Chondrocyte (in vitro differentiated cells): ENCODE measurements around the gene SHISA6. TPM values are rescaled to one million over a fixed set of nuclear protein-coding genes. Genes with fewer than 3 reads are reported as not detected.
A peak's percentile ranks its signal among the peaks of the same experiment; 100 is the strongest.

Experiments used
- DNase-seq: peaks from one replicate; pipeline ENCODE4 v3.0.0; 2021; ENCODE audit warnings: mixed read lengths, low spot score
- H3K27ac Mint-ChIP-seq: one replicate; pipeline ENCODE4 v1.8.0; 2021; ENCODE audit warnings: mild to moderate bottlenecking, moderate library complexity, mixed read lengths; ENCODE audit not compliant: unreplicated experiment
- H3K27me3 Mint-ChIP-seq: 2 replicates; pipeline ENCODE4 v1.8.0; 2021; ENCODE audit warnings: low read depth, mixed read lengths
- H3K36me3 Mint-ChIP-seq: 2 replicates; pipeline ENCODE4 v1.8.0; 2021; ENCODE audit warnings: low read depth, mixed read lengths
- H3K4me1 Mint-ChIP-seq: 2 replicates; pipeline ENCODE4 v1.8.0; 2021; ENCODE audit warnings: low read depth, mild to moderate bottlenecking, mixed read lengths
- H3K4me3 Mint-ChIP-seq: one replicate; pipeline ENCODE4 v1.8.0; 2021; ENCODE audit warnings: mild to moderate bottlenecking, moderate library complexity, mixed read lengths; ENCODE audit not compliant: unreplicated experiment
- H3K9me3 Mint-ChIP-seq: 2 replicates; pipeline ENCODE4 v1.8.0; 2021; ENCODE audit warnings: low read depth, mixed read lengths
- long read RNA-seq: library from polyadenylated mRNA; stranded (forward); transcript quantifications from one replicate; pipeline ENCODE4 v2.0.0, GENCODE V29; 2021
- total RNA-seq: library from RNA; stranded (reverse); gene quantifications from 3 replicates; pipeline ENCODE4 v1.2.1, GENCODE V29; 2021
- TF ChIP-seq, protein P1 (sequence below): fragments of 200-600 bp; sonication (generic); IDR thresholded peaks from 2 replicates; pipeline ENCODE4 v1.5.0; 2021; ENCODE audit warnings: antibody characterized with exemption, mild to moderate bottlenecking, moderate library complexity

Gene SHISA6
- total RNA-seq = not detected in 3 replicates
- long read RNA-seq = 0 reads

DNA sequence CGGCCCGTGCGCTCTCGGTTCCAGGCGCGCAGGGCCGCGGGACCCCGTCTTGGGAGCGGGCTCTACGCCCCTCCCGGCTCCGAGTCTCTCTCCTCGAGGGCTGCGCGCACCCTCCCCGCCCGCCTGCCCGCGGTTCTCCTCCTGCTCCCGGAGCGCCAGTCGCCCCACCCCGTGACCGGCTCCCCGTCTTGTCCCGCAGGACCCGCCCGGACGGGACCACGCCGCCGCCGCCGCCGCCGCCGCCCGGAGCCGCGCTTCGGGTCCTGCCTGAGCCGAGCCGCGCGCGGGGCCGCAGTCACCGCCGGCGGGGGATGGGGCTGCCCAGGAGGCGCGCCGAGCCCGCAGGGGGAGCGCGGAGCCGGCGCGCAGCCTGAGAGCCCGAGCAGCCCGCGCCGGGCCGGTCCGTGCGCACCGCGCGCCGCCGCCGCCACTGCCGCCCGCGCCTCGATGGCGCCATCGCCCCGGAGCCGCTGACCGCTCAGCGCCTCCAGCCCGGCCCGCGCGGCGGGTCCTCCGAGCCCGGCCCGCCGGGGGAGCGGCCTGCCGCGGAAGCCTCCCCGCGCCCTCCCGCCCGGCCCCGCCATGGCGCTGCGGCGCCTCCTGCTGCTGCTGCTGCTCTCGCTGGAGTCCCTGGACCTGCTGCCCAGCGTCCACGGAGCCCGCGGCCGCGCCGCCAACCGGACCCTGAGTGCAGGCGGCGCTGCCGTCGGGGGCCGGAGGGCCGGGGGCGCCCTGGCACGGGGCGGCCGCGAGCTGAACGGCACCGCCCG is at the start of gene SHISA6:
Gene SHISA6, plus strand, starts transcription at position 373 of the 770 bp plus-strand sequence.
- TF ChIP-seq, protein P1, sequence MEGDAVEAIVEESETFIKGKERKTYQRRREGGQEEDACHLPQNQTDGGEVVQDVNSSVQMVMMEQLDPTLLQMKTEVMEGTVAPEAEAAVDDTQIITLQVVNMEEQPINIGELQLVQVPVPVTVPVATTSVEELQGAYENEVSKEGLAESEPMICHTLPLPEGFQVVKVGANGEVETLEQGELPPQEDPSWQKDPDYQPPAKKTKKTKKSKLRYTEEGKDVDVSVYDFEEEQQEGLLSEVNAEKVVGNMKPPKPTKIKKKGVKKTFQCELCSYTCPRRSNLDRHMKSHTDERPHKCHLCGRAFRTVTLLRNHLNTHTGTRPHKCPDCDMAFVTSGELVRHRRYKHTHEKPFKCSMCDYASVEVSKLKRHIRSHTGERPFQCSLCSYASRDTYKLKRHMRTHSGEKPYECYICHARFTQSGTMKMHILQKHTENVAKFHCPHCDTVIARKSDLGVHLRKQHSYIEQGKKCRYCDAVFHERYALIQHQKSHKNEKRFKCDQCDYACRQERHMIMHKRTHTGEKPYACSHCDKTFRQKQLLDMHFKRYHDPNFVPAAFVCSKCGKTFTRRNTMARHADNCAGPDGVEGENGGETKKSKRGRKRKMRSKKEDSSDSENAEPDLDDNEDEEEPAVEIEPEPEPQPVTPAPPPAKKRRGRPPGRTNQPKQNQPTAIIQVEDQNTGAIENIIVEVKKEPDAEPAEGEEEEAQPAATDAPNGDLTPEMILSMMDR = no peak
- no peaks in the 10 kb centered on the region for H3K36me3 Mint-ChIP-seq
- no peak within 1 kb of the TSS for H3K27ac Mint-ChIP-seq
- no peak for DNase-seq
- peaks cover 11% of the 10 kb centered on the region for H3K4me1 Mint-ChIP-seq
- no peaks in the 10 kb centered on the region for H3K9me3 Mint-ChIP-seq
- peaks cover 65% of the 10 kb centered on the region for H3K27me3 Mint-ChIP-seq
- H3K4me3 Mint-ChIP-seq = peak within 1 kb of the TSS; percentile 36

DNA sequence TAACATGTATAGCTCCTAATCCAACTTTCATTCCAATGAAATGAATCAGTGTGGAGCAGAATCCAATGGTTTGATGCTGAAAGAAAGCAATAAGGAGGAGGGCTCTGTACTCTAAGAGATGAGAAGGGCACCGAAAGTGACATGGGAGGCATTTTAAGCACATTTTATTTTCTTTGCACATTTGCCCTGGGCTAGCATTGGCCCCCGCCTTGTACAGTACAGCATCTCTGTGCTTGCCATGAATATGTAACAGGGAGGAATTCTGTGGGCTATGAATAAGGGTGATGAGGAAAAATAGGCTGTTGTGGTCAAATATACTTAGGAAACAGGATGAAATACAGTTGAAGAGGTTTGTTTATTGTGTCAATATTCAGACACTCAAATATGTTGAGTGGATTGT is 45.2 kb upstream of the SHISA6 start:
- H3K36me3 Mint-ChIP-seq = no peaks in the 10 kb centered on the region
- H3K27ac Mint-ChIP-seq = no peak overlapping the region
- DNase-seq = no peak
- no peaks in the 10 kb centered on the region for H3K27me3 Mint-ChIP-seq
- H3K4me1 Mint-ChIP-seq = no peaks in the 10 kb centered on the region
- TF ChIP-seq, protein P1 = no peak
- peaks cover 5% of the 10 kb centered on the region for H3K9me3 Mint-ChIP-seq
- no peak overlapping the region for H3K4me3 Mint-ChIP-seq

DNA sequence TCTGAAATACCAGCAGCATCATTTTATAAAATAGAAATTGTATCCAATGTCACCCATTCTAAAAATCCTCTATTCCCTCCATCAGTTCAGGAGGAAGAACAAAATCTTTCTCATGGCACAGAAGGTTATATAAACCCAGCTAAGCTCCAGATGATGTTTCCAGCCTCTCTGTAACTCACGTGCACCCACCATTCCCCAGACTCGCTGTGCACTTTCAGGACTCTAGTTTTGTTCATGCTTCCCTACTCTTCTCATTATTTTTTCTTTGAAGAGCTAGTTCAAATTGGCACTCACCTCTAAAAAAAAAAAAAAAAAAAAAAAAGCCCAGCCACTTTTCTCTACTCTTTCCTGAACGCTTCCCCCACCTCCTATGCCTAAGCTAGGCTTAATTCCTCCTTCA is 36.0 kb upstream of the SHISA6 start:
- no peaks in the 10 kb centered on the region for H3K36me3 Mint-ChIP-seq
- no peaks in the 10 kb centered on the region for H3K27me3 Mint-ChIP-seq
- no peak overlapping the region for H3K27ac Mint-ChIP-seq
- H3K4me3 Mint-ChIP-seq = no peak overlapping the region
- no peak for DNase-seq
- H3K9me3 Mint-ChIP-seq = peaks cover 10% of the 10 kb centered on the region
- no peaks in the 10 kb centered on the region for H3K4me1 Mint-ChIP-seq
- TF ChIP-seq, protein P1 = no peak

DNA sequence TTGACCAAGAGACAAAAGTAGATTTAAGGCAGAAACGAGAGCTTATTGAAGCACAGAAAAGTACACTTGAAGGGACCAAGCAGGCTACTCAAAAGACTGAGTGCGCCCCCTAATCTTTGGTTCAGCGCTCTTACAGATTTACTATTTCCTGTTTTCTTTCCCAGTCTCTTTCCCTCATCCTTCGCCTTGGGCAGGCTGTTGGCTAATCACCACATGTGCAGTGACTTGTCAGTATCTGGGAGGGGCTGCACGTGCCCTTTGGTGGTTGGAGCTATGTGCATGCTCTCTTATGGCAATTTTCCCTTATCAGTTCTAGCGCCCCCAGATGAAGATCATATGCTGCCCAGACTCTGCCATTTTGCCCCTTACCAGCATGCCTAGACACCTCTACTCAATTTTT is 35.4 kb upstream of the SHISA6 start:
- Mint-ChIP-seq H3K4me3 (no peak overlapping the region), H3K9me3 (peaks cover 16% of the 10 kb centered on the region), H3K27ac (no peak overlapping the region), H3K36me3 (no peaks in the 10 kb centered on the region), H3K27me3 (no peaks in the 10 kb centered on the region), H3K4me1 (no peaks in the 10 kb centered on the region)
- DNase-seq = no peak
- TF ChIP-seq, protein P1 = no peak

DNA sequence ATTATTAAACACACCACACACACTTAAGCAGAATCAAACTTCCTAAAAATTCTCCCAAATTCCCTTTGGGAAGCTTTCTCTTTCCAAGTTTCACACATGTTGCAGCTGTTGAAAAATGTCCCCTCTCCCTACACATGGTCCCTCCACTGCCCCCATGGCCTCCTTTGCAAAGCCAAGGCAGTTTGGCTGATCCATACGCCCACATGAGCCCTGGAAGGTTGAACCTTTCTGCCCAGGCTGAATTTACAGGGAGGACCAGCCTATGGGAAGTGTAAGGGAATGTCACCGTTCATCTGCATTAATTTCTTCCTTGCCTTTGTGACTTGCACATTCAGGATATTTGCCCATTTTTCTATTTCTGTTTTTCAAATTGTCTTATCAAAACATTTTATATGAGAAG is 31.1 kb upstream of the SHISA6 start:
- Mint-ChIP-seq H3K9me3 (peaks cover 30% of the 10 kb centered on the region), H3K4me3 (no peak overlapping the region), H3K4me1 (no peaks in the 10 kb centered on the region), H3K36me3 (no peaks in the 10 kb centered on the region), H3K27ac (no peak overlapping the region), H3K27me3 (no peaks in the 10 kb centered on the region)
- no peak for DNase-seq
- TF ChIP-seq, protein P1 = no peak
